NCI-H2107 (cell line): ENCODE results near the gene CD163.
"Not testable (repeated sequence)": the region's sequence is repeated elsewhere in the genome, so short reads cannot be mapped to it uniquely, and the experiment has no call there.

Experiments
- DNase-seq: peaks from one replicate; lab custom pipeline; 2025; lab: John Stamatoyannopoulos, UW

CD163 gene

DNA sequence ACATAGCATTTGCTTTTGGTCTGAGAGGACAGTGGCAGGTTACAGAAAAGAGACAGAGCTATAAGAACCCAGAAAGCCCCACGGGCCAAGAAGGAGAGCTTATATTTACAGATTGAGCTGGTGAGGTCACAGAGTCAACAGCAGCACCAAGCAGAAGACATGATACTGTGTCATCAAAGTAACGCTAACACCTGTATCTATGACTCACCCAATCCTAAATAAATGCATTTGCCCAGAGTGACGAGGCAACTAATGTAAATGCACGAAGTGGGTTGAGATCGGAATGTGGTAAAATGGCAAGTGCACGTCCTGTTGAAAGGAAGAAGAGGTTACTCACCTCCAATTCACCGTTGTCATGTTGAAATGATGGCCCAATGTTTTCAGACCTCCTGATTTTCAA is 52.9 kb downstream of the CD163 start:
- no peak for DNase-seq

DNA sequence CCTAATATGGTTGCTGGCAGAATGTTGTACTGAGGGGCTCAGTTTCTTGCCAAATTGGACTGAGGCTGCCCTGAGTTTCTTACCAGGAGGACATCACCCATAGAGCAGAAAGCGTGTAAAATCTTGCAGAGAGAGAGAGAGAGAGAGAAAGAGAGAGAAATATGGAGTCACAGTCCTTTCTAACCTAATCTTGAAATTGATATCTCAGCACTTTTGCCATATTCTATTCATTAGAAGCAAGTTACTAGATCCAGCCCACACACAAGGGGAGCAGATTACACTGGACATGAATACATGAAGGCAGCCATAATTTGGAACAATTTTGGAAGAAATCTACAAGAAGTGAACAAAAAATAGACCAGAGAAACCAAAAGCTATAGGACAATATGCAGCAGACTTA is 55.5 kb downstream of the CD163 start:
- DNase-seq: no peak

- no peak for DNase-seq
These were observed 59.0 kb downstream of the CD163 start for GRCh38 chr12:7444537-7444936.

GRCh38 chr12:7444076-7444475 is 59.5 kb downstream of the CD163 start, which contains the start of gene CD163L1:
CD163L1 (minus strand) TSS chr12:7444153; CDS start chr12:7444127, 26 bp downstream.
- DNase-seq: no peak

DNA sequence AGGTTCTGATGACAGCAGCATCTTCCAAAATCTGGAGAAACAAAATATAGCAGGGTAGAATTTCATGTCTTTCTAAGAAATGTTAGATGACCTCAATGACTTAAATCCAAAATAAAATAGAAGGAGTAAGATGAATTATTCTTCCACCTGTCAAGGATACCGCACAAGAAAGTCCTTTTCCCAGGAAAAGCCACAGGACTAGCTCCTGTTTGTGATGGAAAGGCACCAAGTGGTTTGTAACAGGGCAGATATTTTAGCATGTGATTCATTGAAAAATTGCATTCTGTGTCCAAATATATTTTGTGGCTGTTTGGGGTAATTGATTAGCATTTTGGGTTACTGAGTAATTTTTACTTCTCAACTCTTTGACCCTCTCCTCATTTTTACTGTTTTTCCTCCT is 62.4 kb downstream of the CD163 start:
- no peak for DNase-seq

DNA sequence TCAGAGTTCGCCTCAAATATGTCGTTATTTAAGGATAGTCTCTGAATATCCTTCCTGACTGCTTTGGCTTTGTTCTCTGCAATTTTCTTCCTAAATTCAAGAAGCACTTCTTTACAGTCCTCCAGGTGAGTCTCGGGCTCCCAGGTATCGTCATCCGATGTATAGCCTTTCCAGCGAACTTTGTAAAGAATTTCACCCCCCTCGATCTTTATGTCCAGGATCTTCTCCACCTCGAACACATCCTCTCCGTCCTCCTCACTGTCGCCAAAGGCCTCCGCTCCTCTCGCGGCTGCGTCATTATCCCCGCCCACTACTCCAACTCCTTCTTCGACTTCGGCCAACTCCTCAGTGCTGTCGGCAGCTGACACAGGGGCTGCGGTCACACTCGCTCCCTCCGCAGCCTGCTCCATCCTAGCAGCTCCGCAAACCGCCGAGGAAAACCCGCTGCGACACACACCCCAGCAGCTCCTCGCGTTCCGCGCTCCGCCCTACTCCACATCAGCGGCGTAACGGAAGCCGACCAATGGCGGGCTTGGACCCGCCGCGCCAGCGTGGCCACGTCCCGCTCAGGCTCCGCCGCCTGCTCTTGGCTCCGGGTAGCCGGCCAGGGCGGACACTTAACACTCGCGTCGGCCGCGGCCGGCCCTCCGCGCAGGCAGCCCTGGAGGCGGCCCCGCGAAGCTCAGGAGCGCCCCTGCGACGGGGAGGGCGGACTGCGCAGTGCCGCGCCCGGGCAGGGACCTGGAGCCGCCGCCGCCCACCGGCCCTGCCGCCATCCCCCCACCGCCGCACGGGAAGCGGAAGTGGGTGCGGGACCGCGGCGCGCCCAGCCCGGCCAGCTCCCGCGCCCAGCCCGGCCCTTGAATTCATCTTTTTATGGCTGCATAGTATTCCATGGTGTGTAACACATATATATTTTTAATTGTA is 63.7 kb downstream of the CD163 start:
- DNase-seq: no peak

DNA sequence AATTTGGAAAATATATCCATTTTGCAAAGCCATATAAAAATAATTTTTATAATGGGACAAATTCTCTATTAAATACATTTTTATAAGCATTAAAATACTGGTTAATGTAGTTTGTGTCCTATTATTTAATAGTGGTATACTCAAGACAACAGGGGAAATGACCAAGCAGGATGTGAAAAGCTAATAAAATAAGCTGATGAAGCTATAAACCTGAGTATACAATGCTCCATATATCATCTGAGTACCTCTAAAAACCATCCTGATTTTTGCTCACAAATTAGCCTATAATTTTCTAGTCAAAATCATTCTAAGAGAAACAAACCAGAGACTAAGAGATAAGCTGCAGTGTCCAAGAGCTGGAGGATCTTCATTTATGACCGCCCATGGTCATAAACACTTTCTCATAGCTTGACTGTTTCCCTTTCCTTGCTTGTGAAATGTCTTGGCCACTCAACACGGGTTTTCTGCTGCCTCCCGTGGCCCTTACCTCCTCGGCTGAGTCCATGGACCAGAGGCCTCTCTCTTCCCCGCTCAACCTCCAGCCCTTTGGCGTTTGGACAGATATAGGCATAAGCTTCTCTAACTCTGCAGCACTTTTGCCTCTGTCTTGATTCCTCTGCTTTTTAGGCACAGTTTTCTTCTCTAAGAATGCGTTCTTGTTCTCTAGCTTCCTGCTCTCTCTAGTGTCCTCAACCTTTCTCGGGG is 65.1 kb downstream of the CD163 start:
- not testable (repeated sequence) for DNase-seq

DNA sequence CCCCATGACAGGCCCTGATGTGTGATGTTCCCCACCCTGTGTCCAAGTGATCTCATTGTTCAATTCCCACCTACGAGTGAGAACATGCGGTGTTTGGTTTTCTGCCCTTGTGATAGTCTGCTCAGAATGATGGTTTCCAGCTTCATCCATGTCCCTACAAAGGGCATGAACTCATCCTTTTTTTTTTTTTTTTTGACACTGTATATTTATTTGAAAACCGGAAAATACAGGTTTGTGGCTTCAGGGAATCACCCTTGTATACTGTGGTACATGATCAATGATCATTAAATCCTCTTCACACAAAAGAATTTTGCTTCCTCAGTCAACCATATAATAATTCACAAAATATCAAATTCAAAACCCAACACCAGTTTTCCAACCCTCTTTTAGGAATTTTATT is 66.1 kb downstream of the CD163 start:
- not testable (repeated sequence) for DNase-seq

DNA sequence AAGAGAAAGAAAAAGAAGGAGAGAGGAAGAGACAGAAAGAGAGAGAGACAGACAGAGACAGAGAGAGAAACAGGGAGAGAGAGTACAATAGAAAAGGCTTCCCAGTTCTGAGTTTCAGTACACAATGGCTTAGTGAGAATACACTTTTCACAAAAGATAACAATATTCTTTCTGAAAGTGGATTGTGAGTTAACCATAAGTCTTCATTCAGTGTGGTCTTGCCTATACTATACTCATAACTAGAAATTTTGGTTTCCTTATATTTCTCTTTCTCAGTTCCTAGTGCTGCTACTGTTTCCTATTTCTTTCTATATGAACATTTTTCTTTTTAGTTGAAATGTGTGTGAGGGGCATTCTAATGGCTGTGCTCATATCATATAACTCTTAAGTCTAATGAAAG is 68.9 kb downstream of the CD163 start:
- DNase-seq: no peak

DNA sequence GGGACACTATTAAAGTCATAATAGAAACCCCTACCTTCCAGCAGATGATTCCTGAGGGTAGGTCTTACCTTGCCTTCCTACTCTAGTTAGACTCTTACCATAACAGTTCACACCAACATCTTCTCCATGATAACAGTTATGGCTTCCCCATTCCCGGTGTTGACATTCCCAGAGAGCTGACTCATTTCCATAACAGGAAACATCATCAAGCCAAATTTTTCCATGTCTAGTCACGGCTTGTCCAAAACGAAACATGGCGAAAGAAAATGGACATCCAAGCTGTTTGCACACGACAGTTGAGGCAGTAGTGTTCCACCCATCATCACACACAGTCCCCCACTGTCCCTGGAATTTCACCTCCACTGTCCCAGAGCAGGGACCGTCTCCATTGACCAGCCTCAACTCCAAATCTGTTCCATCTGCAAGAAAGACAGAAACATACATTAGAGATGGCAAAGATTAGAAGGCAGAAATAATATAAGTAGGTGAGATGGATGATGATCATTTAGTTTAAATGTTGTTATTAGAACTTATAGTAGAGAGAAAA is 70.2 kb downstream of the CD163 start:
- no peak for DNase-seq

- DNase-seq: no peak
These were observed 71.4 kb downstream of the CD163 start for GRCh38 chr12:7431993-7432685.
